GM18508 (cell line): Measurements from ENCODE around the gene DLG5.

Source experiments
- ATAC-seq: cut with Tn5 transposase; IDR thresholded peaks from one replicate; pipeline ENCODE4 v1.9.1; 2021; ENCODE audit warnings: moderate number of reproducible peaks; ENCODE audit not compliant: insufficient read depth, unreplicated experiment

The DLG5 gene

DNA sequence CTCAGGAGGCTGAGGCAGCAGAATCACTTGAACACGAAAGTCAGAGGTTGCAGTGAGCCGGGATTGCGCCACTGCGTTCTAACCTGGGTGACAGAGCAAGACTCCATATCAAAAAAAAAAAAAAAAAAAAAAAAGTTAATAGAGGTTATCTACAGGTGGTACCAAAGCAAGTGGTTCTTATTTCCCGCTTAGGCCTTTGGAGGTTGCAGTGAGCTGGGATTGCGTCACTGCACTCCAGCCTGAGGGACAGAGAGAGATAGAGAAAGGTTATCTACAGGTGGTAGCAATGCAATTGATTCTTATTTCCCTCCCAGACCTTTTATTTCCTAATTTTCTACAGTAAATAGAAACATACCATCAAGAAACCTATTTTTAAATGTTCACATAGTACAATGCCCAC lies 98.2 kb downstream of the DLG5 start:
- ATAC-seq: no peak

- no peak for ATAC-seq
Observed at GRCh38 chr10:77827366-77827765, 99.2 kb downstream of the DLG5 start.

- no peak for ATAC-seq
Observed at GRCh38 chr10:77825965-77826364, 100.6 kb downstream of the DLG5 start.

DNA sequence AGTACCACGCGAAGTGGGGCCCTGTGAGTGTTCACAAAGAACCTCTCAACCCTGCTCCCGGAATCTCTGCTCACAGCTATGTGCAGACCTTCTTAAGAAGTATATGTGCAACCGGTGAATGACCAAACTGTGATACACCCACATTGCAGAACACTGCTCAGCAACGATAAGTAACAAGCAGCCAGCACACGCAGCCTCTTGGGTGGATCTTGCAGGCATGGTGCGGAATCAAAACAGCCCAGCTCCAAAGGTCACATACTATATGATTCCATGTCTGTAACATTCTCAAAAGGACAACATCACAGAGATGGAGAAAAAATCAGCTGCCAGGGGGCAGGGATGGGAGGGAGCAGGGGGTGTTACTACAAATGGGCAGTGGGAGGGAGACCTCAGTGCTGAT lies 101.6 kb downstream of the DLG5 start:
- ATAC-seq: no peak

- no peak for ATAC-seq
Observed at GRCh38 chr10:77823811-77824542, 102.6 kb downstream of the DLG5 start.

DNA sequence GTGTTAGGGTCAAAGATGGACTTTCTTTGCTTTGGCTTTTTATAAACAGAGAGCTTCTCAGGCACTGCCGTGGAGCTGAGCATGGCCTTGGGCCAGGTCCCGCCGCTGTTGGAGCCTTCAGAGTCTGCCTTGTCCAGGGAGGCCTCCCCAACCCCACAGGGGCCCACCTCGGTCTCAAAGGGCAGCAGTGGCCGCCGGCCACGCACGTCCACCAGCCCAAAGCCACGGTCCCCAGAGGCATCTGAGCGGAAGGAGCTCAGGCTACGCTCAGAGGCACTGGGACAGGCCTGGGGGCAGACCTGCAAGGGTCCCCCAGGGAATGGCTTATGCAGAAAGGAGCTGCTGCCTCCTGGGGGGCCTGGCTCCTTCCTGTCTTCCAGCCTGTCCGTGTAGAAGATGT lies 105.0 kb downstream of the DLG5 start:
- no peak for ATAC-seq

- no peak for ATAC-seq
Observed at GRCh38 chr10:77821036-77821435, 105.5 kb downstream of the DLG5 start.

DNA sequence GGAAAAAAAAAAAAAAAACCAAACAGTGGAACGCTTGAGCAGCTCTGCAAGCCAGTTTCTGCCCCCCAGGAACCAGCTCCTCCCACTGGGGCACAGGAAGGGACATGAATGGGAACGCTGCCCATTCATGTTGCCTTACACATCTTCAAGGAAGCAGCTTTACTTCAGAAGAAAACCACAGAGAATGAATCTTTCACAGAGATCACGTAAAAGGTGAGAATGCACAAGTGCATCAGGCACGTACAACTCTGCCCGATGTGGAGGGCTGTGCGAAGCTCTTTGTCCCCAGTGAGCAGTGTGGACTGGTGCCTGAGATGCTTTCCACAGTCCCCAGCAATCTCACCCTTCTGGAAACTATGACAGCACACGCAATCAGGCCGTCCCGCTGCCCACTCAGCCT lies 106.2 kb downstream of the DLG5 start:
- no peak for ATAC-seq

- ATAC-seq: no peak
Observed at GRCh38 chr10:77819210-77820112, 107.1 kb downstream of the DLG5 start.

- ATAC-seq: no peak
Observed at GRCh38 chr10:77818378-77818777, 108.2 kb downstream of the DLG5 start.

- ATAC-seq: no peak
Observed at GRCh38 chr10:77817541-77817940, 109.0 kb downstream of the DLG5 start.

DNA sequence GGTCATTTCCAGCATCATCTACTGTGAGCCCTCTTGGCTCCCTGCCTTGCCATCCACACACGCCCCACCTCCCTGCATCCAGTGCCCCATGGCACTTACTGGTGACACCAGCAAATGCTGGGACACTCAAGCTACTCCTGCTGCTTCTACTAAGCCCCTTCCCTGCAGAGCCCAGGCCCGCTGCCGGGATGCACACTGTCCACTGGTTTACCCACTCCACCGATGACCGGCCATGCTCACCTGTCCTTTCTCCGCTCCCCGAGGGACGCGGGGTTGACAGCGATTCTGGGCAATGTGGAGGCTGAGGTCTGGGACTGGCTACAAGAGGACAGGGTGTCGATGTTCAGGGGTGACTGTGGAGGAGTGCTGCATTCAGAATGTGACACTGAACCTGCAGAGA lies 110.2 kb downstream of the DLG5 start:
- no peak for ATAC-seq

GRCh38 chr10:77812741-77813140 lies 113.8 kb downstream of the DLG5 start:
- no peak for ATAC-seq

- ATAC-seq: no peak
Observed at GRCh38 chr10:77811831-77812430, 114.6 kb downstream of the DLG5 start.

GRCh38 chr10:77810446-77811335 lies 115.9 kb downstream of the DLG5 start:
- no peak for ATAC-seq

GRCh38 chr10:77809336-77809735 lies 117.2 kb downstream of the DLG5 start:
- no peak for ATAC-seq

- no peak for ATAC-seq
Observed at GRCh38 chr10:77807706-77808105, 118.8 kb downstream of the DLG5 start.

- ATAC-seq: no peak
Observed at GRCh38 chr10:77806511-77807157, 119.9 kb downstream of the DLG5 start.

DNA sequence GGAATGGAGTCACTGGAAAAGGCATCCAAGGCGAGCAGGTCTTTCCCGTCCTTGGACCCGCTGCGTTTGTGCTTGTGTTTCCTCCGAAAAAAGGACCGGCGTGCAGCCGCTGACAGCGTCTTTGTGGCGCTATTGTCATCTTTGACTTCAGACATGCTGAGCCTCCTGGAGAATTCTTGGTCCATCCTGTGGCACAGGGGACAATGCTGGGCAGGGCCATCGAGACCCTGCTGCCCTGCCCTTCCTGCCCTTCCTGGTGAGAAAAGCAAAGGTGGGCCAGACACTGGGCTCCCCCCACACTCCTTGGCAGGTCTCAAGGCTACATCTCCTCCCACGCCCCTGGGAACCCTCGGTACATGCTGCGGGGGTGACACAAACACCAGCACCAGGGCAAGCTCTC lies 120.9 kb downstream of the DLG5 start:
- ATAC-seq: no peak

DNA sequence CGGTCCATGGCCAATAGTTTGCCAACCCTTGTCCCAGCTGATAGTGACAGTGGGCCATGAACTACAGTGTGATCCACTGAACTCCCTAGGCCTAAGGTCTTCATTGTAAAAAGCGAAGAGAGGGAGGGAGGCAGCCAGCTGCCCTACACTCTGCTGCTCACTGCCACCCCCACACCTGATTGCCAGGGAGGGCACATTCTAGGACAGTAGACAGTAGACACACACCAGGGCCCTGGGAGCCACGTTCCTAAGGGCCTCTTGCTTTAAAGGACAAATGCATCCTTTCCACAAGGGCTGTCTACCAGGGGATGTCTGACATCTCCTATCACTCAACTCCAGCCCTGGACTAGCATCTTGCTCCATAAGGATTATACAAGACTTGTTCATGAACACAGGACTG lies 122.2 kb downstream of the DLG5 start:
- no peak for ATAC-seq
